Dermis microvascular lymphatic vessel endothelial cell (primary cell): ENCODE data around the gene STAG1. TPM values are rescaled to one million over a fixed set of nuclear protein-coding genes. Genes with fewer than 3 reads are reported as not detected.
A peak's percentile ranks its signal among the peaks of the same experiment; 100 is the strongest.
"Not testable (repeated sequence)": the region's sequence is repeated elsewhere in the genome, so short reads cannot be mapped to it uniquely, and the experiment has no call there.

ENCODE experiments used
- DNase-seq, 2 donors: peaks; one replicate each; pipeline versions ENCODE4 v3.0.0 to v3.0.0-alpha.2; 2010; ENCODE audit warnings: low read depth in 2 of 2
- total RNA-seq: library from RNA; depleted of rRNA; stranded (reverse); fragments of >200 nt; gene quantifications from 2 replicates; pipeline ENCODE4 v1.2.1, GENCODE V29; 2014

STAG1 gene
- total RNA-seq, 1 donor from 2014 or later, result 22.3 TPM

- no peak for DNase-seq
These were observed 100.6 kb downstream of the STAG1 start for GRCh38 chr3:136651581-136651980.

GRCh38 chr3:136650461-136650860 is 101.7 kb downstream of the STAG1 start:
- DNase-seq, result no peak

GRCh38 chr3:136645915-136646314 is 106.3 kb downstream of the STAG1 start:
- DNase-seq, result no peak

GRCh38 chr3:136644212-136644611 is 108.0 kb downstream of the STAG1 start:
- DNase-seq, result no peak

GRCh38 chr3:136643380-136643779 is 108.8 kb downstream of the STAG1 start:
- DNase-seq, result not testable (repeated sequence)

GRCh38 chr3:136642711-136643110 is 109.5 kb downstream of the STAG1 start:
- no peak for DNase-seq

GRCh38 chr3:136639069-136639468 is 113.1 kb downstream of the STAG1 start:
- no peak for DNase-seq

- no peak for DNase-seq
These were observed 115.0 kb downstream of the STAG1 start for GRCh38 chr3:136637176-136637575.

GRCh38 chr3:136634821-136635220 is 117.4 kb downstream of the STAG1 start:
- no peak for DNase-seq

GRCh38 chr3:136632625-136633081 is 119.5 kb downstream of the STAG1 start:
- DNase-seq, result peak in 1 of 2 donors; percentile 2

GRCh38 chr3:136631424-136631823 is 120.8 kb downstream of the STAG1 start:
- no peak for DNase-seq

GRCh38 chr3:136630915-136631314 is 121.3 kb downstream of the STAG1 start:
- DNase-seq, result no peak

GRCh38 chr3:136626493-136626892 is 125.7 kb downstream of the STAG1 start:
- DNase-seq, result no peak

GRCh38 chr3:136624894-136625815 is 127.0 kb downstream of the STAG1 start:
- peak in 1 of 2 donors; percentile 32 for DNase-seq

- DNase-seq, result no peak
These were observed 127.8 kb downstream of the STAG1 start for GRCh38 chr3:136624371-136624770.

GRCh38 chr3:136621628-136622027 is 130.6 kb downstream of the STAG1 start:
- no peak for DNase-seq

- no peak for DNase-seq
These were observed 131.7 kb downstream of the STAG1 start for GRCh38 chr3:136620436-136620835.

GRCh38 chr3:136617969-136618525 is 134.1 kb downstream of the STAG1 start:
- DNase-seq, result not testable (repeated sequence)

GRCh38 chr3:136617198-136617597 is 135.0 kb downstream of the STAG1 start:
- DNase-seq, result peak in 1 of 2 donors; percentile 2

GRCh38 chr3:136612512-136612911 is 139.7 kb downstream of the STAG1 start:
- DNase-seq, result no peak

- DNase-seq, result no peak
These were observed 145.2 kb downstream of the STAG1 start for GRCh38 chr3:136606990-136607389.

GRCh38 chr3:136606216-136606615 is 146.0 kb downstream of the STAG1 start:
- not testable (repeated sequence) for DNase-seq

GRCh38 chr3:136604961-136605360 is 147.2 kb downstream of the STAG1 start:
- no peak for DNase-seq
